IMR-90 (cell line): Measurements from ENCODE around the gene RHBDD2. TPM values are rescaled to one million over a fixed set of nuclear protein-coding genes. Genes with fewer than 3 reads are reported as not detected.
A peak's percentile ranks its signal among the peaks of the same experiment; 100 is the strongest.

Source experiments
- ATAC-seq: fragments of 200-7000 bp; cut with Tn5 transposase; 2 replicates; pipeline ENCODE4 v1.9.1; 2020; ENCODE audit warnings: low read depth, mild to moderate bottlenecking, moderate library complexity
- BruUV-seq: library from RNA; stranded (reverse); fragments of 400-500 nt; replicated peaks from 2 replicates; lab custom pipeline; 2021; lab: Mats Ljungman, UMichigan
- CTCF ChIA-PET: fragments of 300-600 bp; formaldehyde crosslinking; extraction: SDS; loops from one replicate; lab custom pipeline; 2021; ENCODE audit warnings: antibody characterized with exemption; lab: Yijun Ruan, JAX
- POLR2A ChIA-PET: fragments of 300-600 bp; sonication (Branson Sonifier 250); formaldehyde crosslinking; loops from one replicate; lab custom pipeline; 2022; ENCODE audit warnings: antibody characterized with exemption; ENCODE audit not compliant: unreplicated experiment; lab: Charles Lee
- DNase-seq: peaks from one replicate; pipeline ENCODE4 v3.0.0; 2013
- H2AFZ ChIP-seq: replicated peaks from 2 replicates; pipeline ENCODE3; 2013; ENCODE audit warnings: low read length, mild to moderate bottlenecking; ENCODE audit not compliant: poor library complexity
- H2AK5ac ChIP-seq: 2 replicates; pipeline ENCODE4 v1.6.1; 2013; ENCODE audit warnings: low read depth, low read length, inconsistent platforms
- H2AK9ac ChIP-seq: replicated peaks from 2 replicates; pipeline ENCODE3; 2013; ENCODE audit warnings: mild to moderate bottlenecking, low read depth, low read length, moderate library complexity; ENCODE audit not compliant: poor library complexity
- H2BK120ac ChIP-seq: 2 replicates; pipeline ENCODE4 v1.6.1; 2013; ENCODE audit warnings: low read depth, low read length, inconsistent platforms
- H2BK15ac ChIP-seq: 3 replicates; pipeline ENCODE4 v1.6.1; 2013; ENCODE audit warnings: low read depth, low read length, inconsistent platforms
- H2BK20ac ChIP-seq: 2 replicates; pipeline ENCODE4 v1.6.1; 2013; ENCODE audit warnings: low read depth, mild to moderate bottlenecking, inconsistent platforms, low read length, moderate library complexity
- H2BK5ac ChIP-seq: 2 replicates; pipeline ENCODE4 v1.6.1; 2013; ENCODE audit warnings: mild to moderate bottlenecking, low read depth, low read length, inconsistent platforms; ENCODE audit not compliant: poor library complexity, severe bottlenecking
- H3K14ac ChIP-seq: replicated peaks from 2 replicates; pipeline ENCODE4 v1.6.1; 2013; ENCODE audit warnings: low read depth, low read length, inconsistent platforms
- H3K18ac ChIP-seq: 2 replicates; pipeline ENCODE4 v1.6.1; 2013; ENCODE audit warnings: low read depth, low read length, control low read depth
- H3K23ac ChIP-seq: 2 replicates; pipeline ENCODE4 v1.6.1; 2013; ENCODE audit warnings: low read depth, low read length, inconsistent platforms
- H3K27ac ChIP-seq: 2 replicates; pipeline ENCODE4 v1.5.1; 2013; ENCODE audit warnings: mild to moderate bottlenecking, control low read depth, low read length; ENCODE audit not compliant: insufficient read depth
- H3K27me3 ChIP-seq: 2 replicates; pipeline ENCODE4 v1.6.1; 2013; ENCODE audit warnings: low read length; ENCODE audit not compliant: control insufficient read depth, insufficient read depth
- H3K36me3 ChIP-seq: 2 replicates; pipeline ENCODE4 v1.6.1; 2013; ENCODE audit warnings: low read length, mixed read lengths; ENCODE audit not compliant: control insufficient read depth, insufficient read depth
- H3K4ac ChIP-seq: 2 replicates; pipeline ENCODE4 v1.6.1; 2013; ENCODE audit warnings: low read depth, low read length, inconsistent platforms
- H3K4me1 ChIP-seq: 2 replicates; pipeline ENCODE4 v1.6.1; 2013; ENCODE audit warnings: low read length, mixed read lengths; ENCODE audit not compliant: control insufficient read depth, insufficient read depth
- H3K4me2 ChIP-seq: 2 replicates; pipeline ENCODE4 v1.6.1; 2013; ENCODE audit warnings: low read depth, mild to moderate bottlenecking, control low read depth, low read length, moderate library complexity
- H3K4me3 ChIP-seq: 2 replicates; pipeline ENCODE4 v1.5.1; 2013; ENCODE audit warnings: low read depth, mild to moderate bottlenecking, control low read depth, low read length, moderate library complexity; ENCODE audit not compliant: insufficient read depth
- H3K56ac ChIP-seq: 2 replicates; pipeline ENCODE4 v1.6.1; 2013; ENCODE audit warnings: low read length, inconsistent platforms; ENCODE audit not compliant: insufficient read depth; ENCODE audit errors: extremely low read depth
- H3K79me1 ChIP-seq, 2 experiments: 2 replicates each; pipeline ENCODE4 v1.6.1; 2013; ENCODE audit warnings: low read length in 2 of 2, inconsistent platforms in 1 of 2, low read depth in 1 of 2
- H3K9ac ChIP-seq: 2 replicates; pipeline ENCODE4 v1.6.1; 2013; ENCODE audit warnings: low read depth, low read length, control low read depth
- H3K9me1 ChIP-seq: 2 replicates; pipeline ENCODE4 v1.6.1; 2013; ENCODE audit warnings: low read length, inconsistent platforms; ENCODE audit not compliant: insufficient read depth
- H3K9me3 ChIP-seq: 2 replicates; pipeline ENCODE4 v1.6.1; 2013; ENCODE audit warnings: low read length; ENCODE audit not compliant: control insufficient read depth, insufficient read depth
- H4K20me1 ChIP-seq: 2 replicates; pipeline ENCODE4 v1.6.1; 2013; ENCODE audit warnings: low read length, inconsistent platforms; ENCODE audit not compliant: insufficient read depth
- H4K5ac ChIP-seq: 2 replicates; pipeline ENCODE4 v1.6.1; 2013; ENCODE audit warnings: mild to moderate bottlenecking, low read depth, low read length, control low read depth
- H4K8ac ChIP-seq, 2 experiments: 2 replicates each; pipeline ENCODE4 v1.6.1; 2013; ENCODE audit warnings: low read depth in 2 of 2, low read length in 2 of 2, control low read depth in 1 of 2, inconsistent platforms in 1 of 2
- H4K91ac ChIP-seq: 2 replicates; pipeline ENCODE4 v1.6.1; 2013; ENCODE audit warnings: low read depth, low read length, inconsistent platforms; ENCODE audit not compliant: insufficient read depth
- CEBPB ChIP-seq: IDR thresholded peaks from 2 replicates; pipeline ENCODE4 v1.6.1; 2012; ENCODE audit warnings: low read depth, low read length, improper control_type of control experiment
- CTCF ChIP-seq: conservative IDR thresholded peaks from 2 replicates; pipeline ENCODE4 v1.5.1; 2012; ENCODE audit warnings: mild to moderate bottlenecking, low read depth, low read length, improper control_type of control experiment
- MAZ ChIP-seq: IDR thresholded peaks from 2 replicates; pipeline ENCODE4 v1.6.1; 2012; ENCODE audit warnings: low read depth, mild to moderate bottlenecking, low read length, improper control_type of control experiment, moderate library complexity, borderline replicate concordance
- SMC3 ChIP-seq: fragments of 150-350 bp; IDR thresholded peaks from 2 replicates; pipeline ENCODE4 v1.6.1; 2016; ENCODE audit warnings: low read depth, mild to moderate bottlenecking, antibody characterized with exemption, low read length, moderate library complexity
- USF2 ChIP-seq: fragments of 150-350 bp; IDR thresholded peaks from 2 replicates; pipeline ENCODE4 v1.6.1; 2017; ENCODE audit warnings: mild to moderate bottlenecking, antibody characterized with exemption, low read length, low read depth
- WGBS, 2 experiments: methylation state at CpG; one replicate each; pipeline versions ENCODE4 v1.1.5 to v1.1.7; 2013; ENCODE audit warnings: missing lambda C conversion rate in 2 of 2; ENCODE audit not compliant: insufficient read length in 1 of 2; ENCODE audit errors: extremely low coverage in 2 of 2; 5-methylcytosine and 5-hydroxymethylcytosine counted together
- dilution Hi-C: fragments of 300-500 bp; cut with HindIII; formaldehyde crosslinking; loops from one replicate; pipeline ENCODE4 v1.14.3; 2018; ENCODE audit warnings: low sequenced_read_pairs; ENCODE audit not compliant: unreplicated experiment
- in situ Hi-C: fragments of 300-500 bp; cut with MboI; formaldehyde crosslinking; loops from 3 replicates; pipeline ENCODE4 v1.14.3; 2019; ENCODE audit warnings: low sequenced_read_pairs, inconsistent platforms, mixed read lengths
- intact Hi-C: fragments of 100-400 bp; cut with micrococcal nuclease; formaldehyde crosslinking; loops from 2 replicates; pipeline ENCODE4 v1.10.0; 2022
- polyA plus RNA-seq, 3 experiments: library from polyadenylated mRNA; depleted of rRNA; stranded (reverse); fragments of >200 nt; gene quantifications; 2 replicates each; pipeline ENCODE4 v1.2.3, GENCODE V29; 2012; ENCODE audit warnings: low replicate concordance in 1 of 3
- total RNA-seq: library from RNA; depleted of rRNA; stranded (reverse); fragments of >200 nt; gene quantifications from 2 replicates; pipeline ENCODE4 v1.2.3, GENCODE V29; 2012

The RHBDD2 gene
- total and polyA plus RNA-seq, 2 of the 4 experiments (the other 2 are of a cell fraction) = 9.7 to 42.4 TPM

GRCh38 chr7:75905785-75906604 lies 27.2 kb downstream of the RHBDD2 start:
- H3K4me2 ChIP-seq = peak overlapping the region; percentile 47
- no peak overlapping the region for H2BK120ac ChIP-seq
- H2AK9ac ChIP-seq = peak overlapping the region; percentile 84
- peak overlapping the region; percentile 52; the same call in 1 of the 2 replicates for H4K5ac ChIP-seq
- H3K9me3 ChIP-seq = no peaks in the 10 kb centered on the region
- TF ChIP-seq USF2 (no peak), SMC3 (0 out of 2 replicates have a peak, but pooled peaks have one; percentile 9), MAZ (no peak), CEBPB (peak; percentile 91), CTCF (no peak)
- 0 out of 2 replicates have a peak overlapping the region, but pooled peaks have one; percentile 29 for H2AK5ac ChIP-seq
- peaks cover 7% of the 10 kb centered on the region; the same call in 1 of the 2 replicates for H3K4me1 ChIP-seq
- no peak overlapping the region for H4K91ac ChIP-seq
- peak; percentile 89 for ATAC-seq
- no peaks in the 10 kb centered on the region for H3K36me3 ChIP-seq
- no peaks in the 10 kb centered on the region; the same call in 1 of the 2 replicates for H4K20me1 ChIP-seq
- CTCF ChIA-PET = no interaction called here
- H2BK20ac ChIP-seq = no peak overlapping the region
- no CpG with 5 or more reads among the region's 17 CpGs for WGBS, 2 experiments
- intact Hi-C loops (no loop called here), in situ Hi-C loops (no loop called here), dilution Hi-C loops (no loop called here)
- H3K9ac ChIP-seq = no peak overlapping the region
- H3K14ac ChIP-seq = 0 out of 2 replicates have a peak overlapping the region, but pooled peaks have one; percentile 60
- no peak overlapping the region for H2BK5ac ChIP-seq
- POLR2A ChIA-PET = no interaction called here
- no peaks in the 10 kb centered on the region for H3K27me3 ChIP-seq
- H3K18ac ChIP-seq = no peak overlapping the region
- no peak overlapping the region for H3K27ac ChIP-seq
- H3K56ac ChIP-seq = no peak overlapping the region
- peak overlapping the region in 1 of 2 experiments; percentile 66; a peak in 2 of 4 replicates for H4K8ac ChIP-seq
- H3K4ac ChIP-seq = 0 out of 2 replicates have a peak overlapping the region, but pooled peaks have one; percentile 38
- H3K79me1 ChIP-seq = no peaks in the 10 kb centered on the region
- no peak overlapping the region for H2BK15ac ChIP-seq
- H2AFZ ChIP-seq = peak overlapping the region; percentile 86
- H3K4me3 ChIP-seq = no peak overlapping the region
- peak; percentile 64 for DNase-seq
- H3K9me1 ChIP-seq = peaks cover 8% of the 10 kb centered on the region; the same call in 1 of the 2 replicates
- BruUV-seq = no TSS peak
- H3K23ac ChIP-seq = peak overlapping the region; percentile 59; the same call in 1 of the 2 replicates
